Loucy (cell line): ENCODE data around the gene PAX5.

ENCODE experiments used
- H2AFZ ChIP-seq: fragments of 200-600 bp; sonication (generic); 2 replicates; pipeline ENCODE4 v1.6.0; 2016; ENCODE audit warnings: antibody characterized with exemption, mild to moderate bottlenecking, low read length, moderate library complexity
- H3F3A ChIP-seq: fragments of 200-600 bp; 2 replicates; pipeline ENCODE4 v1.6.0; 2016; ENCODE audit warnings: antibody characterized with exemption, low read depth, mild to moderate bottlenecking
- H3K27me3 ChIP-seq: fragments of 200-600 bp; sonication (generic); 2 replicates; pipeline ENCODE4 v1.6.1; 2014; ENCODE audit warnings: low read length, mild to moderate bottlenecking; ENCODE audit not compliant: insufficient read depth, poor library complexity, severe bottlenecking
- H3K36me3 ChIP-seq: fragments of 200-600 bp; sonication (generic); 2 replicates; pipeline ENCODE4 v1.6.1; 2016; ENCODE audit warnings: low read length; ENCODE audit not compliant: insufficient read depth
- H3K4me1 ChIP-seq: fragments of 200-600 bp; sonication (generic); 2 replicates; pipeline ENCODE4 v1.5.1; 2014; ENCODE audit warnings: low read length, mild to moderate bottlenecking; ENCODE audit not compliant: insufficient read depth, poor library complexity, severe bottlenecking
- H3K4me2 ChIP-seq: fragments of 200-600 bp; sonication (generic); 2 replicates; pipeline ENCODE4 v1.6.0; 2014; ENCODE audit warnings: antibody characterized with exemption, low read length, low read depth, mild to moderate bottlenecking; ENCODE audit not compliant: poor library complexity, severe bottlenecking
- H3K4me3 ChIP-seq: fragments of 200-600 bp; sonication (generic); 2 replicates; pipeline ENCODE4 v1.5.1; 2014; ENCODE audit warnings: low read length, mild to moderate bottlenecking, mixed read lengths; ENCODE audit not compliant: poor library complexity, severe bottlenecking
- H3K79me2 ChIP-seq: fragments of 200-600 bp; sonication (generic); 2 replicates; pipeline ENCODE4 v1.6.1; 2014; ENCODE audit warnings: low read length; ENCODE audit not compliant: insufficient read depth
- H3K9ac ChIP-seq: fragments of 200-600 bp; sonication (generic); 2 replicates; pipeline ENCODE4 v1.6.0; 2014; ENCODE audit warnings: mild to moderate bottlenecking, low read depth, low read length, moderate library complexity; ENCODE audit not compliant: poor library complexity, severe bottlenecking
- H3K9me2 ChIP-seq: fragments of 200-600 bp; sonication (generic); replicated peaks from 2 replicates; pipeline ENCODE4 v1.6.1; 2016; ENCODE audit warnings: low read depth, low read length, mixed read lengths
- H3K9me3 ChIP-seq: fragments of 200-600 bp; sonication (generic); 2 replicates; pipeline ENCODE4 v1.6.1; 2014; ENCODE audit warnings: mild to moderate bottlenecking, antibody characterized with exemption, low read length, low read depth; ENCODE audit not compliant: insufficient read depth
- H4K20me1 ChIP-seq: fragments of 200-600 bp; sonication (generic); 2 replicates; pipeline ENCODE4 v1.6.0; 2014; ENCODE audit warnings: antibody characterized with exemption, low read length, mild to moderate bottlenecking; ENCODE audit not compliant: insufficient read depth, poor library complexity, severe bottlenecking
- CTCF ChIP-seq: fragments of 200-600 bp; sonication (generic); conservative IDR thresholded peaks from 2 replicates; pipeline ENCODE4 v1.5.1; 2014; ENCODE audit warnings: mild to moderate bottlenecking, antibody characterized with exemption, low read length
- EZH2phosphoT487 ChIP-seq: fragments of 200-600 bp; IDR thresholded peaks from 2 replicates; pipeline ENCODE4 v1.6.1; 2018; ENCODE audit warnings: antibody characterized with exemption, mild to moderate bottlenecking, moderate library complexity, borderline replicate concordance

Gene PAX5

GRCh38 chr9:36878986-36879982, 154.8 kb downstream of the PAX5 start:
- H3K9ac ChIP-seq = no peak overlapping the region
- no peaks in the 10 kb centered on the region for H3K27me3 ChIP-seq
- no peak for TF ChIP-seq EZH2phosphoT487
- no peak for TF ChIP-seq CTCF
- no peaks in the 10 kb centered on the region for H3K79me2 ChIP-seq
- H3K4me2 ChIP-seq = no peak overlapping the region
- no peaks in the 10 kb centered on the region for H3K4me1 ChIP-seq
- no peaks in the 10 kb centered on the region for H3K9me3 ChIP-seq
- no peak overlapping the region for H3K4me3 ChIP-seq
- H3K9me2 ChIP-seq = no peaks in the 10 kb centered on the region
- H4K20me1 ChIP-seq = no peaks in the 10 kb centered on the region
- H2AFZ ChIP-seq = no peak overlapping the region
- no peaks in the 10 kb centered on the region for H3F3A ChIP-seq
- H3K36me3 ChIP-seq = no peaks in the 10 kb centered on the region

- H3K9me3 ChIP-seq = no peaks in the 10 kb centered on the region
- H2AFZ ChIP-seq = no peak overlapping the region
- H3K36me3 ChIP-seq = no peaks in the 10 kb centered on the region
- H3K79me2 ChIP-seq = no peaks in the 10 kb centered on the region
- no peaks in the 10 kb centered on the region for H3F3A ChIP-seq
- H3K4me1 ChIP-seq = no peaks in the 10 kb centered on the region
- H3K4me2 ChIP-seq = no peak overlapping the region
- no peaks in the 10 kb centered on the region for H3K9me2 ChIP-seq
- TF ChIP-seq EZH2phosphoT487 (no peak), CTCF (no peak)
- no peak overlapping the region for H3K9ac ChIP-seq
- H3K27me3 ChIP-seq = no peaks in the 10 kb centered on the region
- no peaks in the 10 kb centered on the region for H4K20me1 ChIP-seq
- H3K4me3 ChIP-seq = no peak overlapping the region
These were observed 156.8 kb downstream of the PAX5 start for GRCh38 chr9:36877239-36877638.

GRCh38 chr9:36876056-36876455, 158.0 kb downstream of the PAX5 start:
- Histone ChIP-seq H3K27me3 (no peaks in the 10 kb centered on the region), H3K36me3 (no peaks in the 10 kb centered on the region), H3K79me2 (no peaks in the 10 kb centered on the region), H3K4me1 (no peaks in the 10 kb centered on the region), H3K4me3 (no peak overlapping the region), H3K9ac (no peak overlapping the region), H3F3A (no peaks in the 10 kb centered on the region), H3K9me2 (no peaks in the 10 kb centered on the region), H3K4me2 (no peak overlapping the region), H4K20me1 (no peaks in the 10 kb centered on the region), H3K9me3 (no peaks in the 10 kb centered on the region), H2AFZ (no peak overlapping the region)
- TF ChIP-seq EZH2phosphoT487 (no peak), CTCF (no peak)
